Diencephalon (tissue), 1 donor: ENCODE results near the gene CC2D2A. TPM values are rescaled to one million over a fixed set of nuclear protein-coding genes. Genes with fewer than 3 reads are reported as not detected.

ENCODE experiments used
- small RNA-seq: library from RNA; depleted of rRNA; stranded (forward); fragments of <200 nt; gene quantifications from one replicate; pipeline ENCODE3, GENCODE V24; 2014
- total RNA-seq: library from RNA; depleted of rRNA; stranded (reverse); fragments of >200 nt; gene quantifications from one replicate; pipeline ENCODE4 v1.2.3, GENCODE V29; 2014

The CC2D2A gene
- total RNA-seq = 27.2 TPM

DNA sequence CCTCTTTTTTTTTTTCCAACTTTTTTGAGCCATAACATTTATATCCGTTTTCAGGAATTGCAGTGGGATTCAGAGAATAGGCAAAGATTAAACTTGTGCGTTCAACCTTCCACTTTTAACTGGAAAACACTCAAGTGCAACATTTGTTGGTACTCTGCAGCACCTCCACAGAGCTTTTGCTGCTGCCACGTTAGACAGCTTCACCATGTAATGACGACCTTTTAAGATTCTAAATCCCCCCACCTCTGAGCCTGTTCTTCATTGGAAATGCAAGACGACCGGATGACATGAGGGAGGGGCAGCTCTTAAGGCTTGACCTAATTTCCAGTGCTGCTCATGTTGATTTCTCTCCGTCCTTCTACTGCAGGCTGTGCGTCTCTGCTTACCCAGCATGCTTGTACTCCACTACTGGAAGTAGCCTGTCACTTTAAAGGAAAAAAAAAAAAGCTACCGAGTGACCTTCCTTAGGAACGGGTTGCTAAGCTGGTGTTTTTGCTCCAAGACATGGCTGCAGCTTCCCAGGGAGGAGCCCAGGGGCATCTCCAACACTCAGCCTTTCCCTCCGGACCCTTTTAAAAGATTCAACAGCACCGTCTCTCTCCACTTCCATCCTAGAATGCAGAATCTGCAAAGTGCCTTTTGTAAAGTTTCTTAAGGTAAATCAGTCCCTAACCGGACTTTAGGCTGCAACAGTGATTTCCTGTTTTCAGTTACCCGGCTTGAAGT lies at the start of gene CC2D2A:
CC2D2A (plus strand) TSS at position 481 of the 726 bp plus-strand sequence. CDS start 6,051 bp downstream, outside the sequence.

DNA sequence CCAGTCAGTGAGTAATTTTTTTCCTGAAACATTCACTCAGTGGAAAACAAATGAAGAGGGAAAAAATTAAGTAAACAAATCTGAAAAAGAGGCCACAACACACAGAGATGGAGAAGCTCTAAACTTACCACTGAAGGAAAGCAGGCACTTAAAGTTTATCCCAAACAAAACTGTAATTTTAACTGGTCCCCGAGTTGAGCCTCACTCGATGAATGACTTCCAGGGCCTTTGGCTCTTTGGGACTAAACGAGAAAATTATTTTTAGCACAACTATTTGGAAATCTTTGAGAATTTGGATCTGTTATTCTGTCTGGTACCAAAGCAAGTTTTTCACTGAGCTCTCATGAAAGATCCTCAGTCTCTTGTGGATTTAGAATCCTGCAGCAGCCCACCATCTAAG lies 42.0 kb upstream of the CC2D2A start, which contains the start of gene C1QTNF7:
C1QTNF7 (plus strand) TSS at position 333 of the 400 bp plus-strand sequence. CDS start 7,711 bp downstream, outside the sequence.

Small RNA genes within 50 kb of the gene (small RNA-seq; reads per million reads assigned to genes)
- not detected for gene AC007016.1

Other genes starting within 250 kb of the CC2D2A start
- 0.69 TPM for gene C1QTNF7, start 41.8 kb upstream of the CC2D2A start, total RNA-seq
- 185 TPM for gene FBXL5, start 185.5 kb downstream of the CC2D2A start, total RNA-seq
- gene FAM200B, start 211.9 kb downstream of the CC2D2A start, total RNA-seq = 65.7 TPM
- 1.2 TPM for gene BST1, start 233.2 kb downstream of the CC2D2A start, total RNA-seq